Measurements from ENCODE around the gene SGO2. TPM values are rescaled to one million over a fixed set of nuclear protein-coding genes. Genes with fewer than 3 reads are reported as not detected.

SGO2 gene
- total and polyA plus RNA-seq, 9 of the 15 experiments (the other 6 are each of a cell fraction or from before 2014, with no cell fraction given) = 14.5 to 25.9 (median 16.6) TPM

DNA sequence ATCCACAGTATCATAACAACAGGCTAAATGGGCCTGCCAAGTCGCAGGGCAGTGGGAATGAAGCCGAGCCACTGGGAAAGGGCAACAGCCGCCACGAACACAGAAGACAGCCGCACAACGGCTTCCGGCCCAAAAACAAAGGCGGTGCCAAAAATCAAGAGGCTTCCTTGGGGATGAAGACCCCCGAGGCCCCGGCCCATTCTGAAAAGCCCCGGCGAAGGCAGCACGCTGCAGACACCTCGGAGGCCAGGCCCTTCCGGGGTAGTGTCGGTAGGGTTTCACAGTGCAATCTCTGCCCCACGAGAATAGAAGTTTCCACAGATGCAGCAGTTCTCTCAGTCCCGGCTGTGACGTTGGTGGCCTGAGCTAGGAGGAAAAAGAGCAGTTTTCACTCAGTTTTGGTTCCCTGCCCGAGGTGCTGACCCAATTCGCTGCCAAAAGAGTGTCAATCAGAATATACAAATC lies 48.3 kb upstream of the SGO2 start (continued):
- TF ChIP-seq, protein P1, sequence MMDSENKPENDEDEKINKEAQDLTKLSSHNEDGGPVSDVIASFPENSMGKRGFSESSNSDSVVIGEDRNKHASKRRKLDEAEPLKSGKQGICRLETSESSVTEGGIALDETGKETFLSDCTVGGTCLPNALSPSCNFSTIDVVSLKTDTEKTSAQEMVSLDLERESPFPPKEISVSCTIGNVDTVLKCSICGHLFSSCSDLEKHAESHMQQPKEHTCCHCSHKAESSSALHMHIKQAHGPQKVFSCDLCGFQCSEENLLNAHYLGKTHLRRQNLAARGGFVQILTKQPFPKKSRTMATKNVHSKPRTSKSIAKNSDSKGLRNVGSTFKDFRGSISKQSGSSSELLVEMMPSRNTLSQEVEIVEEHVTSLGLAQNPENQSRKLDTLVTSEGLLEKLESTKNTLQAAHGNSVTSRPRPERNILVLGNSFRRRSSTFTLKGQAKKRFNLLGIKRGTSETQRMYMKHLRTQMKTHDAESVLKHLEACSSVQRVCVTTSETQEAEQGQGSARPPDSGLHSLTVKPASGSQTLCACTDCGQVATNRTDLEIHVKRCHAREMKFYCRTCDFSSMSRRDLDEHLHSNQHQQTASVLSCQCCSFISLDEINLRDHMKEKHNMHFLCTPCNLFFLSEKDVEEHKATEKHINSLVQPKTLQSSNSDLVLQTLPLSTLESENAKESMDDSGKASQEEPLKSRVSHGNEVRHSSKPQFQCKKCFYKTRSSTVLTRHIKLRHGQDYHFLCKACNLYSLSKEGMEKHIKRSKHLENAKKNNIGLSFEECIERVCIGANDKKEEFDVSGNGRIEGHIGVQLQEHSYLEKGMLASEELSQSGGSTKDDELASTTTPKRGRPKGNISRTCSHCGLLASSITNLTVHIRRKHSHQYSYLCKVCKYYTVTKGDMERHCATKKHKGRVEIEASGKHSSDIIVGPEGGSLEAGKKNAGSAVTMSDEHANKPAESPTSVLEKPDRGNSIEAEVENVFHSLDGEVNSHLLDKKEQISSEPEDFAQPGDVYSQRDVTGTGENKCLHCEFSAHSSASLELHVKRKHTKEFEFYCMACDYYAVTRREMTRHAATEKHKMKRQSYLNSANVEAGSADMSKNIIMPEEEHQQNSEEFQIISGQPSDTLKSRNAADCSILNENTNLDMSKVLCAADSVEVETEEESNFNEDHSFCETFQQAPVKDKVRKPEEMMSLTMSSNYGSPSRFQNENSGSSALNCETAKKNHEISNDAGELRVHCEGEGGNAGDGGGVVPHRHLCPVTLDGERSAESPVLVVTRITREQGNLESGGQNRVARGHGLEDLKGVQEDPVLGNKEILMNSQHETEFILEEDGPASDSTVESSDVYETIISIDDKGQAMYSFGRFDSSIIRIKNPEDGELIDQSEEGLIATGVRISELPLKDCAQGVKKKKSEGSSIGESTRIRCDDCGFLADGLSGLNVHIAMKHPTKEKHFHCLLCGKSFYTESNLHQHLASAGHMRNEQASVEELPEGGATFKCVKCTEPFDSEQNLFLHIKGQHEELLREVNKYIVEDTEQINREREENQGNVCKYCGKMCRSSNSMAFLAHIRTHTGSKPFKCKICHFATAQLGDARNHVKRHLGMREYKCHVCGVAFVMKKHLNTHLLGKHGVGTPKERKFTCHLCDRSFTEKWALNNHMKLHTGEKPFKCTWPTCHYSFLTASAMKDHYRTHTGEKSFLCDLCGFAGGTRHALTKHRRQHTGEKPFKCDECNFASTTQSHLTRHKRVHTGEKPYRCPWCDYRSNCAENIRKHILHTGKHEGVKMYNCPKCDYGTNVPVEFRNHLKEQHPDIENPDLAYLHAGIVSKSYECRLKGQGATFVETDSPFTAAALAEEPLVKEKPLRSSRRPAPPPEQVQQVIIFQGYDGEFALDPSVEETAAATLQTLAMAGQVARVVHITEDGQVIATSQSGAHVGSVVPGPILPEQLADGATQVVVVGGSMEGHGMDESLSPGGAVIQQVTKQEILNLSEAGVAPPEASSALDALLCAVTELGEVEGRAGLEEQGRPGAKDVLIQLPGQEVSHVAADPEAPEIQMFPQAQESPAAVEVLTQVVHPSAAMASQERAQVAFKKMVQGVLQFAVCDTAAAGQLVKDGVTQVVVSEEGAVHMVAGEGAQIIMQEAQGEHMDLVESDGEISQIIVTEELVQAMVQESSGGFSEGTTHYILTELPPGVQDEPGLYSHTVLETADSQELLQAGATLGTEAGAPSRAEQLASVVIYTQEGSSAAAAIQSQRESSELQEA (IDR thresholded peaks at IDR 0.05; ENCODE audit: low read depth) = no peak
- TF ChIP-seq EP300 (IDR thresholded peaks at IDR 0.05; ENCODE audit: low read length) = no peak

Data from K562 (cell line).